Natural killer cell (primary cell): Measurements from ENCODE around the gene HEXIM1. TPM values are rescaled to one million over a fixed set of nuclear protein-coding genes. Genes with fewer than 3 reads are reported as not detected.

ENCODE experiments used
- ATAC-seq, 3 donors: fragments of 150-1000 bp in 2 of 3; fragments of 200-7000 bp in 1 of 3; cut with Tn5 transposase; 1 replicate in 1 of 3; 2 replicates in 2 of 3; pipeline ENCODE4 v1.10.0; 2021; ENCODE audit warnings: mild to moderate bottlenecking in 2 of 3, moderate library complexity in 2 of 3
- DNase-seq, 2 donors: peaks; one replicate each; pipeline versions ENCODE4 v3.0.0 to v3.0.0-alpha.2; 2013 to 2021; ENCODE audit warnings: mixed read lengths in 1 of 2
- H3K27ac ChIP-seq: one replicate; pipeline ENCODE4 v1.5.1; 2013; ENCODE audit warnings: mild to moderate bottlenecking, low read length
- H3K27me3 ChIP-seq: one replicate; pipeline ENCODE4 v1.6.1; 2013; ENCODE audit warnings: low read length; ENCODE audit not compliant: control insufficient read depth, insufficient read depth
- H3K36me3 ChIP-seq: one replicate; pipeline ENCODE4 v1.6.1; 2013; ENCODE audit warnings: low read length; ENCODE audit not compliant: control insufficient read depth, insufficient read depth
- H3K4me1 ChIP-seq: one replicate; pipeline ENCODE4 v1.6.1; 2013; ENCODE audit warnings: low read length; ENCODE audit not compliant: control insufficient read depth, insufficient read depth
- H3K4me3 ChIP-seq: one replicate; pipeline ENCODE4 v1.5.1; 2013; ENCODE audit warnings: low read length
- H3K9me3 ChIP-seq: one replicate; pipeline ENCODE4 v1.6.1; 2013; ENCODE audit warnings: low read length; ENCODE audit not compliant: control insufficient read depth, insufficient read depth
- H3K27ac Mint-ChIP-seq, 2 donors: one replicate each; pipeline ENCODE4 v1.8.0; 2022; ENCODE audit warnings: mild to moderate bottlenecking in 2 of 2, mixed read lengths in 2 of 2, moderate library complexity in 1 of 2
- H3K27me3 Mint-ChIP-seq, 2 donors: one replicate each; pipeline ENCODE4 v1.8.0; 2022; ENCODE audit warnings: low read depth in 2 of 2, mixed read lengths in 2 of 2
- H3K36me3 Mint-ChIP-seq: one replicate; pipeline ENCODE4 v1.8.0; 2022; ENCODE audit warnings: mixed read lengths
- H3K4me1 Mint-ChIP-seq, 2 donors: one replicate each; pipeline ENCODE4 v1.8.0; 2022; ENCODE audit warnings: mixed read lengths in 2 of 2
- H3K4me3 Mint-ChIP-seq: one replicate; pipeline ENCODE4 v1.8.0; 2022; ENCODE audit warnings: mild to moderate bottlenecking, moderate library complexity, mixed read lengths
- H3K9me3 Mint-ChIP-seq, 2 donors: one replicate each; pipeline ENCODE4 v1.8.0; 2022; ENCODE audit warnings: mixed read lengths in 2 of 2
- WGBS: methylation state at CpG from one replicate; pipeline ENCODE4 v1.1.7; 2013; ENCODE audit warnings: missing lambda C conversion rate; ENCODE audit not compliant: insufficient coverage; 5-methylcytosine and 5-hydroxymethylcytosine counted together
- intact Hi-C: fragments of 100-400 bp; cut with micrococcal nuclease; formaldehyde crosslinking; loops from one replicate; pipeline ENCODE4 v1.14.2; 2022
- total RNA-seq, 4 donors: library from RNA; stranded (reverse); fragments of 120-200 nt in 1 of 4; gene quantifications; one replicate each; pipeline versions ENCODE4 v1.2.3 to v1.2.4, GENCODE V29; 2013 to 2022
- TF ChIP-seq, protein P1 (sequence below): fragments of 200-600 bp; IDR thresholded peaks from one replicate; pipeline ENCODE4 v1.8.0; 2022; ENCODE audit warnings: antibody characterized with exemption

Gene HEXIM1
- total RNA-seq, 3 donors from 2014 or later (not counting 1 experiment from before 2014, with no cell fraction given), result 64.9 to 80.7 (median 79.8) TPM

DNA sequence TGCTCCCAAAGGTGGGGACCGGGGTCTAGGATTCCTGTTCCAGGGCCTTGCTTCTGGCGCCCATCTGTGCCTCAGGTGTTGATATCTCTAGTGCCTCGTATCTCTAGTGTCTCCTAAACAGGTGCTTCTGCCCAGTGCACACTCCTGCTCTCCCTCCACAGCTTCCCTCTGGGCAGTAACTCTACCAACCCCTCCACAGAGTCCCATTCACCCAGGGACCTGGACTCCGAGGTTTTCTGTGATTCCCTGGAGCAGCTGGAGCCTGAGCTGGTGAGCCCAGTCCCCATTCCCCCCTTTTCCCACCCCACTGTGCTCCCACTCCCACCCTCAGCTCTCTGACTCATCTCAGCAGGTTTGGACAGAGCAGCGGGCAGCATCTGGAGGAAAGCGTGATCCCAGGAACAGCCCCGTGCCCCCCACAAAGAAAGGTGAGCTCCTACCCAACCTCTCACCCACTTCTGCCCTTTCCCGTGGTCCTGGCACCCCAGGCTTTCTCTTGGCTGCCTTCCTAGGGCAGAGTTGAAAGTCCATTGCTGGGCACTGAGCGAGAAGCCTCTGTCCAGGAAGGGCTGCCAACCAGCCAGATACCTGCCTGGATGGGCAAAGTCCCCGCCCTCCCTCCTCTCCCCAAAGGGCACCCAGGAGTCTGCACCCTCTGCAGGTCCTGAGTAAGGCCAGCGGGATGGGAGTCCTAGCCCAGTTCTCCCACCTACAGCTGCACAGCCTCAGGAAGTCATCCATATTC lies 10.5 kb upstream of the HEXIM1 start:
- H3K36me3 ChIP-seq, result no peaks in the 10 kb centered on the region
- DNase-seq (no peak), ATAC-seq (no peak)
- no peak overlapping the region for H3K4me3 Mint-ChIP-seq
- intact Hi-C loops, result no loop called here
- WGBS, result 94% methylated on average over 11 of the region's 11 CpGs
- peaks cover 18 to 25% of the 10 kb centered on the region in 2 donors for H3K4me1 Mint-ChIP-seq
- no peak overlapping the region for H3K27ac ChIP-seq
- no peak overlapping the region for H3K27ac Mint-ChIP-seq
- H3K27me3 Mint-ChIP-seq, result no peaks in the 10 kb centered on the region
- no peaks in the 10 kb centered on the region for H3K9me3 ChIP-seq
- no peaks in the 10 kb centered on the region for H3K27me3 ChIP-seq
- H3K4me1 ChIP-seq, result peaks cover 28% of the 10 kb centered on the region
- H3K36me3 Mint-ChIP-seq, result no peaks in the 10 kb centered on the region
- no peak overlapping the region for H3K4me3 ChIP-seq
- no peaks in the 10 kb centered on the region for H3K9me3 Mint-ChIP-seq
- TF ChIP-seq, protein P1, sequence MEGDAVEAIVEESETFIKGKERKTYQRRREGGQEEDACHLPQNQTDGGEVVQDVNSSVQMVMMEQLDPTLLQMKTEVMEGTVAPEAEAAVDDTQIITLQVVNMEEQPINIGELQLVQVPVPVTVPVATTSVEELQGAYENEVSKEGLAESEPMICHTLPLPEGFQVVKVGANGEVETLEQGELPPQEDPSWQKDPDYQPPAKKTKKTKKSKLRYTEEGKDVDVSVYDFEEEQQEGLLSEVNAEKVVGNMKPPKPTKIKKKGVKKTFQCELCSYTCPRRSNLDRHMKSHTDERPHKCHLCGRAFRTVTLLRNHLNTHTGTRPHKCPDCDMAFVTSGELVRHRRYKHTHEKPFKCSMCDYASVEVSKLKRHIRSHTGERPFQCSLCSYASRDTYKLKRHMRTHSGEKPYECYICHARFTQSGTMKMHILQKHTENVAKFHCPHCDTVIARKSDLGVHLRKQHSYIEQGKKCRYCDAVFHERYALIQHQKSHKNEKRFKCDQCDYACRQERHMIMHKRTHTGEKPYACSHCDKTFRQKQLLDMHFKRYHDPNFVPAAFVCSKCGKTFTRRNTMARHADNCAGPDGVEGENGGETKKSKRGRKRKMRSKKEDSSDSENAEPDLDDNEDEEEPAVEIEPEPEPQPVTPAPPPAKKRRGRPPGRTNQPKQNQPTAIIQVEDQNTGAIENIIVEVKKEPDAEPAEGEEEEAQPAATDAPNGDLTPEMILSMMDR, result no peak

DNA sequence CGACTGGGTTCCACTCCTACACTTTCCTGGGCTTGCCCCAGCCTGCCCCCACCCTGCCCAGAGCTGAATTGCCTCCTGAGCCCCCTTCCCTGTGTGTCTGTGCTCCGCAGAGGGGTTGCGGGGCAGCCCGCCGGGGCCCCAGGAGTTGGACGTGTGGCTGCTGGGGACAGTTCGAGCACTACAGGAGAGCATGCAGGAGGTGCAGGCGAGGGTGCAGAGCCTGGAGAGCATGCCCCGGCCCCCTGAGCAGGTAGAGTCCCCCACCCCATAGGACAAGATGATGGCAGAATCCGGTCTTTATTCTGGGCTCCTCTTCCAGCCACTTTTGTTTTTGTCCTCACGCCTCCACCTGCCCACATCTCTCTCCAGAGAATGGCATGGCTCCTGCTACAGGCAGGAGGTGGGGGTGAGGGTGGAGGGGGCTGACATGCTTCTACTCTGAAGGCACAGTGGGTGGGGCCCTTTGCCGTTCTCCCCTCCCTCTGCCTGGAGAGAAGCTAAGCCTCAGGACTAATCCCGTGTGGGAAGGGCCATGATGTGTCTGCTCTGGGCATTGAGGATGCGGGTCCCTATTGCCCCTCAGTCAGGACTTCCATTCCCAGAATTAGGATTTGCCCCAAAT lies 9.3 kb upstream of the HEXIM1 start:
- Mint-ChIP-seq H3K36me3 (no peaks in the 10 kb centered on the region), H3K4me3 (no peak overlapping the region), H3K27me3 (no peaks in the 10 kb centered on the region), H3K9me3 (no peaks in the 10 kb centered on the region), H3K4me1 (peaks cover 18 to 33% of the 10 kb centered on the region in 2 donors), H3K27ac (no peak overlapping the region)
- no peak overlapping the region for H3K4me3 ChIP-seq
- H3K27ac ChIP-seq, result no peak overlapping the region
- no peaks in the 10 kb centered on the region for H3K27me3 ChIP-seq
- ATAC-seq (no peak), DNase-seq (no peak)
- TF ChIP-seq, protein P1, result no peak
- no peaks in the 10 kb centered on the region for H3K36me3 ChIP-seq
- peaks cover 30% of the 10 kb centered on the region for H3K4me1 ChIP-seq
- H3K9me3 ChIP-seq, result no peaks in the 10 kb centered on the region
- intact Hi-C loops, result no loop called here
- 93% methylated on average over 13 of the region's 14 CpGs for WGBS

DNA sequence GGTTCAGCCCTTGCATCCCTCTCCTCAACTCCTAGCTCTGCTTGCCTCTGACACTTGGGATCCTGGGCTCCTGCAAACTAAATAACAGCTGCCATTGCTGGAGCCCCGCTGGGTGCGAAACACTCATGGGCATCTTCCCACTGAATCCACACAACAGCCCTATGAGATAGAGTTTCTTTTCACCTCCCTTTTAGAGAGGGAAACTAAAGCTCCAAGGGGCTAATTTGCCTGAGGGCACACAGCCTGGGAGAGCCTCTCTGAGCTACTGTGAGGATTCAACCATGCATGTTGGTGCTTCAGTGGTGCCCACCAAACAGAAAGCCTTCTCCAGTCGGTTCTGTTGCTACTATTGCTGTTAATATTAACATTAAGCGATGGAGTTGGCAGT lies 8.7 kb upstream of the HEXIM1 start:
- Mint-ChIP-seq H3K4me1 (peaks cover 18 to 34% of the 10 kb centered on the region in 2 donors), H3K4me3 (no peak overlapping the region), H3K27ac (no peak overlapping the region), H3K9me3 (no peaks in the 10 kb centered on the region), H3K27me3 (no peaks in the 10 kb centered on the region), H3K36me3 (no peaks in the 10 kb centered on the region)
- DNase-seq (no peak), ATAC-seq (no peak)
- no peak overlapping the region for H3K27ac ChIP-seq
- H3K9me3 ChIP-seq, result no peaks in the 10 kb centered on the region
- TF ChIP-seq, protein P1, result no peak
- no peak overlapping the region for H3K4me3 ChIP-seq
- peaks cover 33% of the 10 kb centered on the region for H3K4me1 ChIP-seq
- H3K27me3 ChIP-seq, result no peaks in the 10 kb centered on the region
- intact Hi-C loops, result no loop called here
- 92% methylated on average over 4 of the region's 4 CpGs for WGBS
- no peaks in the 10 kb centered on the region for H3K36me3 ChIP-seq
